GM12875 (cell line): ENCODE results near the gene ZFR.

Experiments used
- H3K4me3 ChIP-seq: one replicate; pipeline ENCODE4 v1.5.1; 2011; ENCODE audit warnings: low read depth, low read length, control low read depth
- TF ChIP-seq, protein P1 (sequence below): IDR thresholded peaks from 2 replicates; pipeline ENCODE4 v1.5.1; 2011; ENCODE audit warnings: low read depth, mild to moderate bottlenecking, control low read depth, inconsistent platforms, low read length, moderate library complexity, borderline replicate concordance; ENCODE audit not compliant: insufficient read depth

Gene ZFR

DNA sequence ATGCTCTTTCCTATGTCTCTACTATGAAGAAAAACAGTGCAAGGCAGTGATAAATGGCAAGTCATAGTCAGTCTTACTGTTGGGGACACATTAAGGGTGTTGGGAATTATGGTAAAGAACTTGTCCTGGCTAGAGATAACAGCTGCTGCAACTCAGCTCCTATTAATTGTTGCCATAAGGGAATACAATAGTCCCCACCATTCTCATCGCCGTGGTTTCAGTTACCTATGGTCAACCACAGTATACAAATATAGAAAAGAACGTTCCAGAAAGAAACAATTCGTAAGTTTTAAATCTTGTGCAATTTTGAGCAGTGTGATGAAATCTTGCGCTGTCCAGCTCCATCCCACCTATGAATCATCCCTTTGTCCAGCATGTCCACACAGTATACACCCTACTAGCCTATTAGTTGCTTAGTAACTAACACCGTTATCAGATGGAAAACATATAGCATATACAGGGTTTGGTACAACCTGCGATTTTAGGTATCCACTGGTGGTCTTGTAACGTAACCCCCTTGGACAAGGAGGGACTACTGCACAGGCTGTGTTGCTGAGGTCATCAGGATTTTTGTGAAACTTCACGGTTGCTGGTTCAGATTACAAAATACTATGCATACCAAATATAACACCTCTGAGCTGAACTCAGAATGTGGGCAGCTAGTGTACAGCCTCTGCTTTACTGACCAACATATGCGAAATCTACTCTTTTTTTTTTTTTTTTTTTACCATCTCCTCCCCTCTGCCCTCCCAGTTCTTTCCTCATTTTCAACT is 53.5 kb downstream of the ZFR start:
- no peak overlapping the region for H3K4me3 ChIP-seq
- TF ChIP-seq, protein P1, sequence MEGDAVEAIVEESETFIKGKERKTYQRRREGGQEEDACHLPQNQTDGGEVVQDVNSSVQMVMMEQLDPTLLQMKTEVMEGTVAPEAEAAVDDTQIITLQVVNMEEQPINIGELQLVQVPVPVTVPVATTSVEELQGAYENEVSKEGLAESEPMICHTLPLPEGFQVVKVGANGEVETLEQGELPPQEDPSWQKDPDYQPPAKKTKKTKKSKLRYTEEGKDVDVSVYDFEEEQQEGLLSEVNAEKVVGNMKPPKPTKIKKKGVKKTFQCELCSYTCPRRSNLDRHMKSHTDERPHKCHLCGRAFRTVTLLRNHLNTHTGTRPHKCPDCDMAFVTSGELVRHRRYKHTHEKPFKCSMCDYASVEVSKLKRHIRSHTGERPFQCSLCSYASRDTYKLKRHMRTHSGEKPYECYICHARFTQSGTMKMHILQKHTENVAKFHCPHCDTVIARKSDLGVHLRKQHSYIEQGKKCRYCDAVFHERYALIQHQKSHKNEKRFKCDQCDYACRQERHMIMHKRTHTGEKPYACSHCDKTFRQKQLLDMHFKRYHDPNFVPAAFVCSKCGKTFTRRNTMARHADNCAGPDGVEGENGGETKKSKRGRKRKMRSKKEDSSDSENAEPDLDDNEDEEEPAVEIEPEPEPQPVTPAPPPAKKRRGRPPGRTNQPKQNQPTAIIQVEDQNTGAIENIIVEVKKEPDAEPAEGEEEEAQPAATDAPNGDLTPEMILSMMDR = no peak

DNA sequence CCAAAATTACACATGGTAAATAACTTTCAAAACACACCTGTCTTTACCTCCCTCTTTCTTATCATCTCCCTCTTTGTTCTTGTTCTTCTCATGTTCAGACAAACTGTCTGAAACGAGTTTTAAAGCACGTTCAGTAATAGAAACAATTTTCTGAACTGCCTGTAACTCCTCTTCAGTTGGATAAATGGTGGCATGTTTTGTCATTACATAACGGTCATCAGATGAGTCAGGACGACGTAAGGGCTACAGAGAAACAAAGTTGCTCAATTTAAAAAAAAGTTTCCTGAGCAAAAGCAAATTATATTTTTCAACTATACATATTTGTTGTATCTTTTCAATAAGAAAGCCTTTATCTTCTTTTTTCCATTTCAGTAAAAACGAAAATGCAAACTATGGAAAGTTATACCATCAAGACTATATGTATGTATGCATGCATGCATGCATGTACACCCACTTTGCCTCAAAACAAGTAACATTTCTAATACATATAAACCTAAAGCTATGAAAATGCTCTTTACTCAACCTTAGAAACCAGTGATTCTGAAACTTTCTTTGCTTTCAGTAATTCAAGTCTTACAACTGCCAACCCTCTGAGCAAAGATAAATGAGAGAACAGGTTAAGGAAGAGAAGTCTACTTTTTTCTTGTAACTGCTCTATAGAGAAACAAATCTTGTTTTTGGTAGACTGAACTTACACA is 56.0 kb downstream of the ZFR start:
- H3K4me3 ChIP-seq = no peak overlapping the region
- TF ChIP-seq, protein P1 = no peak

DNA sequence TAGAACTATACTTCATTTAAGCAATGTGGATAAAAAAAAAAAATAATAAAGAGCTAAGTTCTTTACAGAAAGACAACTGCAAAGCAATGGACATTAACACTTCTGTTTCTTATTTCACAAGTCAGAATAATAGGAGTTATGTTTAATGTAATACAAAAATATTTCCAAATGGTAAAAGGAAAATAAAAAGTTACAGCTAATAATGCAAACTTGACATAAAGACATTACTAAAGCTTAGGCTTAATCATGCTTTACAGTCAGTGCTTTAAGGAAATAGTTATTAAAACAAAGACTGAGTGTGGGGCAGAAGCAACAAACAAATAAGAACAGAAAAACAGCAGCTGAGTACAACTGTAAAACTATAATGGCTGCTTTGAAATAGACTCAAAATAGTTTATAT is 56.7 kb downstream of the ZFR start:
- TF ChIP-seq, protein P1 = no peak
- H3K4me3 ChIP-seq = no peak overlapping the region

DNA sequence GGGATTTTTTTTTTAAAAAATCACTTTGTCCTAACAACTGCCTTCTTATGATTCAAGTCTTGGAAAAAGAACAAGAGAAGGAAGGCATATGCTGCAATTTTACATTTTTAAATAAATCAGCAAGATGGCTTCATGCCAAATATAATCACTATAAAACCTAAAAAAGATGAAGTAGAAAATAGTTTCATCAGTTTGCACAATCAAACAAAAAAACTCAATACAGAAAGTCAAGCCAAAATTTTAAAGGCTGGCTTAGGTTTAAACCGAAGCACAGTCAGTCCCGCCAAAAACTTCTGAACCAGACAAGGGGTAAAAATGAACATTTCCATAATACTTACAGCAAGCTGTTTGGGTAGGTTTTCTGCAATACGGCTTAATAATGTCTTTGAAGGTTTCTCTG is 57.3 kb downstream of the ZFR start:
- H3K4me3 ChIP-seq = no peak overlapping the region
- TF ChIP-seq, protein P1 = no peak

DNA sequence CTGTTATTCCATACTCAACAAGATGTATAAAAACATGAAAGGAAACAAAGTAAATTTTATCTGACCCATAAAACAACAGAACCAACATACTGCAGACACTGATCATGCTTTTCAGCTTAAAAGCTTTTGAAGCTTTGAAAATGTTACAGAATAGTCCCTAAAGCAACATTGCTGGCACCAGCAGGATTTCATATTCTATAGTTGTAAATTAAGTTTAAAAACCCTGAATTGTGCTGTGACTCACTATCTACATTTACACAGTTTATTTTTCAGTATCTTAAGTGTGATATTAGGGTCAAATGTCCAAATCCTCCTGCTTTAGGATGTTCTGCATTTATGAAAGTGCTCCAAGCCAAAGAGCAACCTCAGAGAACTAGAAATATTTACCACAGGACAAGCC is 59.9 kb downstream of the ZFR start:
- TF ChIP-seq, protein P1 = no peak
- no peak overlapping the region for H3K4me3 ChIP-seq

DNA sequence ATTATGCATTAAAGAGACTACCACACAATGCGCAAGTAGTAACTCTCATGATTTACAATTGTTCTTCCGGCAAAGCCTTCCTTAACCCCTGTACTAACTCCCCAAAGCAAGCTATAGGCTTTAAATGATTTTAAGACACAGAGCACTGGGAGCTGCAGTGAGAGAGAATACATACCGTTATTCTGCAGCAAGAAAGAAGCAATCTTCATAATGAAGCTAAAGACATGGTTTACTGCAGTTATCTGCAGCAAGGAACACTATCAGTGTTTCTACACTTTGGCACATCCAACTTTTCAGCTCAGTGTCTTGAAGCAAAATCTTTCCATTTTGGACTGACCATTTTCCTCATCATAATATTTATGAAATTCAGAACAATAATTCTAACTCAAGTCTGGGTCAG is 61.0 kb downstream of the ZFR start:
- no peak overlapping the region for H3K4me3 ChIP-seq
- TF ChIP-seq, protein P1 = no peak

DNA sequence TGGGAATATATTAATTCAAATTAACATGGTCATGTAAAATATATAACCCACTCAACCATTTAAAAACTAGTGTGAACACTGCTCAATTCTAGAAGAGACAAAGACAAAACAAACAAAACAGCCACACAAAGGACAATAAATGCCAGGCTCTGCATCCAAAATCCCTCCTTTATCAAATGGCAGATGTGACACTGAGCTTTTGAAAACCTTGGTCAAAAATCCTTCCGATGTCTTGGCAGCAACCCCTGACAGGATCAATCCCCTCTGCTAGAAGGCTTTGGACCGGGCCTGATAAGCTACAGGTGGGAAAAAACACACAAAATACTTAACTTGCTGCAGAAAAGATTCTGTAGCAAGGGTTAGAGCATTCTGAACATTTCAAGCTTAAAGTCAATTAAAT is 61.5 kb downstream of the ZFR start:
- H3K4me3 ChIP-seq = no peak overlapping the region
- TF ChIP-seq, protein P1 = no peak
